ENCODE measurements around the gene USF3. TPM values are rescaled to one million over a fixed set of nuclear protein-coding genes. Genes with fewer than 3 reads are reported as not detected.

Gene USF3
- total and polyA plus RNA-seq, 3 donors from 2014 or later = 8.6 to 25.4 (median 22.7) TPM

DNA sequence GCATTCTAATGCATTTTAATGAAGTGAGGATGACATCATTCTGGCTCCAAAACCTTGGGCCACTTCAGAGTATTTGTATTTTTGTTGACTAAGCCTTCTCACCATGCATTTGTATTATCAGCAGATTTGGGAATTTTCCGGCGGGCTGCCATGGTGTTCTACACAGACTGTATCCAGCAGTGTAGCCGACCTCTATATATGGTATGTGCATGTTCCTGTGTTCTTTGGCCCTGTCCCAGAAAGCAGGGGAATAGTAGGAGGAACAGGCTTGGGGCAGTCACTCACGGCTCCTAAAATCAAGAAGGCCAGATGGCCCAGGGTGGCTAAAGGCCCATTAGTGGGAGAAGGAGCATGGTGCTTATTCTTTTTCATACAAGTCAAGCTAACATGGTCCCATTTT, 80.5 kb downstream of the USF3 start:
- Histone ChIP-seq H3K4me3 (no peak overlapping the region), H3K4me1 (no peaks in the 10 kb centered on the region), H3K36me3 (ENCODE audit: low read depth, missing control alignments) (no peaks in the 10 kb centered on the region), H3K27me3 (no peaks in the 10 kb centered on the region), H3K9me3 (no peaks in the 10 kb centered on the region), H3K27ac (no peak overlapping the region)
- intact Hi-C loops (cut with DNase I; ENCODE audit: low total_unique reads) = no loop called here
- no peak for DNase-seq
- 47 to 50% methylated on average over 4 of the region's 4 CpGs for WGBS, 2 donors
- TF ChIP-seq, protein P1, sequence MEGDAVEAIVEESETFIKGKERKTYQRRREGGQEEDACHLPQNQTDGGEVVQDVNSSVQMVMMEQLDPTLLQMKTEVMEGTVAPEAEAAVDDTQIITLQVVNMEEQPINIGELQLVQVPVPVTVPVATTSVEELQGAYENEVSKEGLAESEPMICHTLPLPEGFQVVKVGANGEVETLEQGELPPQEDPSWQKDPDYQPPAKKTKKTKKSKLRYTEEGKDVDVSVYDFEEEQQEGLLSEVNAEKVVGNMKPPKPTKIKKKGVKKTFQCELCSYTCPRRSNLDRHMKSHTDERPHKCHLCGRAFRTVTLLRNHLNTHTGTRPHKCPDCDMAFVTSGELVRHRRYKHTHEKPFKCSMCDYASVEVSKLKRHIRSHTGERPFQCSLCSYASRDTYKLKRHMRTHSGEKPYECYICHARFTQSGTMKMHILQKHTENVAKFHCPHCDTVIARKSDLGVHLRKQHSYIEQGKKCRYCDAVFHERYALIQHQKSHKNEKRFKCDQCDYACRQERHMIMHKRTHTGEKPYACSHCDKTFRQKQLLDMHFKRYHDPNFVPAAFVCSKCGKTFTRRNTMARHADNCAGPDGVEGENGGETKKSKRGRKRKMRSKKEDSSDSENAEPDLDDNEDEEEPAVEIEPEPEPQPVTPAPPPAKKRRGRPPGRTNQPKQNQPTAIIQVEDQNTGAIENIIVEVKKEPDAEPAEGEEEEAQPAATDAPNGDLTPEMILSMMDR (IDR thresholded peaks at IDR 0.05) = no peak
- TF ChIP-seq POLR2A (IDR thresholded peaks at IDR 0.05) = no peak

GRCh38 chr3:113614402-113614801, 82.0 kb downstream of the USF3 start:
- Histone ChIP-seq H3K4me1 (no peaks in the 10 kb centered on the region), H3K4me3 (no peak overlapping the region), H3K36me3 (ENCODE audit: low read depth, missing control alignments) (no peaks in the 10 kb centered on the region), H3K9me3 (no peaks in the 10 kb centered on the region), H3K27me3 (no peaks in the 10 kb centered on the region), H3K27ac (no peak overlapping the region)
- 76 to 77% methylated on average over 5 of the region's 5 CpGs for WGBS, 2 donors
- intact Hi-C loops (cut with DNase I; ENCODE audit: low total_unique reads) = no loop called here
- no peak for DNase-seq
- TF ChIP-seq, protein P1 (IDR thresholded peaks at IDR 0.05) = no peak
- no peak for TF ChIP-seq POLR2A (IDR thresholded peaks at IDR 0.05)

DNA sequence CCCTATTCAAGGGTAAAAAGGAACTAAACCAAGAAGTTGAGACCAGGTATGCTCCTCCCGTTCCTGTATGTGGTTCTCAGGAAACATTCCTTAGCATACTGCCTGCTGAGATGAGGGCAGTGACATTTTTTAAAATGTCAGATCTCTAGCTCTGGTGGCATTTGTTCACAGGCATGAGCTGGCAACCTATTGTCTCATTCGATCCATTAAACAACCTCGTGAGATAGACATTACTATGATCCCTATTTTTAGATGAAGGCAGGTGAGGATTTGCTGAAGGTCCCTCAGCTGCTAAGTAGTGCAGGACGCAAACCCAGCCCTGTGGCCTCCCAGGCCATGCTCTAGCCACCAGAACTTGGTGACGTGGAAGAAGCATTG, 89.2 kb downstream of the USF3 start:
- H3K4me3 ChIP-seq = no peak overlapping the region
- H3K27me3 ChIP-seq = no peaks in the 10 kb centered on the region
- no peak for DNase-seq
- intact Hi-C loops (cut with DNase I; ENCODE audit: low total_unique reads) = no loop called here
- no peak for TF ChIP-seq POLR2A (IDR thresholded peaks at IDR 0.05)
- TF ChIP-seq, protein P1 (IDR thresholded peaks at IDR 0.05) = no peak
- H3K4me1 ChIP-seq = peaks cover 9% of the 10 kb centered on the region
- no peaks in the 10 kb centered on the region for H3K36me3 ChIP-seq (ENCODE audit: low read depth, missing control alignments)
- no peaks in the 10 kb centered on the region for H3K9me3 ChIP-seq
- H3K27ac ChIP-seq = no peak overlapping the region
- 71 to 72% methylated on average over 5 of the region's 5 CpGs for WGBS, 2 donors

- H3K4me3 ChIP-seq = no peak overlapping the region
- intact Hi-C loops (cut with DNase I; ENCODE audit: low total_unique reads) = no loop called here
- no peak for TF ChIP-seq POLR2A (IDR thresholded peaks at IDR 0.05)
- TF ChIP-seq, protein P1 (IDR thresholded peaks at IDR 0.05) = no peak
- H3K4me1 ChIP-seq = peaks cover 9% of the 10 kb centered on the region
- DNase-seq = peak; percentile 62
- 57 to 67% methylated on average over 7 to 8 of the region's 8 CpGs for WGBS, 2 donors
- H3K27me3 ChIP-seq = no peaks in the 10 kb centered on the region
- H3K36me3 ChIP-seq (ENCODE audit: low read depth, missing control alignments) = no peaks in the 10 kb centered on the region
- H3K9me3 ChIP-seq = no peaks in the 10 kb centered on the region
- no peak overlapping the region for H3K27ac ChIP-seq
Measured at GRCh38 chr3:113606539-113607218, 89.8 kb downstream of the USF3 start.

DNA sequence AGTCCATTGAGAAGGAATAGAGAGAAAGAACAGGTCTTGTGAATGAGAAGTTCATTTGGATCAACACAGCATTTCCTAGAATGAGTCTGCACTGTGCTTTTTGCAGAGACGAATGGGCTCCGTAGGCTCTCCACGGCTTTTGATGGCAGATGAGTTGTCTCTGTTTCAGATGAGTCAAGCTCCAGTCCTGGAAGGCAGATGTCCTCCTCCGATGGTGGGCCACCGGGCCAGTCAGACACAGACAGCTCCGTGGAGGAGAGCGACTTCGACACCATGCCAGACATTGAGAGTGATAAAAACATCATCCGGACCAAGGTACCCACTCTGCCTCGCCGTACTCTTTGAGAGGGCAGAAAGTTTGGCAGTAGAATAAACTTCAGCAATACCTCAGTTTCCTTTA, 93.6 kb downstream of the USF3 start:
- Histone ChIP-seq H3K4me1 (peaks cover 9% of the 10 kb centered on the region), H3K4me3 (no peak overlapping the region), H3K27ac (no peak overlapping the region), H3K27me3 (no peaks in the 10 kb centered on the region), H3K9me3 (no peaks in the 10 kb centered on the region), H3K36me3 (ENCODE audit: low read depth, missing control alignments) (no peaks in the 10 kb centered on the region)
- intact Hi-C loops (cut with DNase I; ENCODE audit: low total_unique reads) = no loop called here
- no peak for DNase-seq
- TF ChIP-seq POLR2A (IDR thresholded peaks at IDR 0.05) = no peak
- TF ChIP-seq, protein P1 (IDR thresholded peaks at IDR 0.05) = no peak
- 60 to 78% methylated on average over 11 of the region's 11 CpGs for WGBS, 2 donors
